Osteocyte (in vitro differentiated cells): ENCODE data around the gene ABLIM2. TPM values are rescaled to one million over a fixed set of nuclear protein-coding genes. Genes with fewer than 3 reads are reported as not detected.

ENCODE experiments used
- DNase-seq: peaks from one replicate; pipeline ENCODE4 v3.0.0; 2021; ENCODE audit warnings: mixed read lengths; ENCODE audit not compliant: unreplicated experiment; ENCODE audit errors: extremely low spot score
- H3K27ac Mint-ChIP-seq: one replicate; pipeline ENCODE4 v1.8.0; 2021; ENCODE audit warnings: mild to moderate bottlenecking, mixed read lengths; ENCODE audit not compliant: unreplicated experiment
- H3K27me3 Mint-ChIP-seq: one replicate; pipeline ENCODE4 v1.8.0; 2021; ENCODE audit warnings: mixed read lengths; ENCODE audit not compliant: unreplicated experiment
- H3K36me3 Mint-ChIP-seq: one replicate; pipeline ENCODE4 v1.8.0; 2021; ENCODE audit warnings: mixed read lengths; ENCODE audit not compliant: unreplicated experiment
- H3K4me1 Mint-ChIP-seq: one replicate; pipeline ENCODE4 v1.8.0; 2021; ENCODE audit warnings: mixed read lengths; ENCODE audit not compliant: unreplicated experiment
- H3K4me3 Mint-ChIP-seq: one replicate; pipeline ENCODE4 v1.8.0; 2021; ENCODE audit warnings: mild to moderate bottlenecking, moderate library complexity, mixed read lengths; ENCODE audit not compliant: unreplicated experiment
- H3K9me3 Mint-ChIP-seq: one replicate; pipeline ENCODE4 v1.8.0; 2021; ENCODE audit warnings: mixed read lengths; ENCODE audit not compliant: unreplicated experiment
- total RNA-seq: library from RNA; stranded (reverse); gene quantifications from 2 replicates; pipeline ENCODE4 v1.2.1, GENCODE V29; 2021
- TF ChIP-seq, protein P1 (sequence below): fragments of 200-600 bp; sonication (generic); IDR thresholded peaks from 2 replicates; pipeline ENCODE4 v1.5.0; 2021; ENCODE audit warnings: antibody characterized with exemption, mild to moderate bottlenecking, moderate library complexity

ABLIM2 gene
- total RNA-seq, 1 donor from 2014 or later: 0.24 TPM

GRCh38 chr4:8067945-8068896 lies 90.4 kb downstream of the ABLIM2 start:
- Mint-ChIP-seq H3K27ac (no peak overlapping the region), H3K9me3 (peaks cover 6% of the 10 kb centered on the region), H3K4me1 (no peaks in the 10 kb centered on the region), H3K27me3 (peaks cover 18% of the 10 kb centered on the region), H3K4me3 (no peak overlapping the region), H3K36me3 (peaks cover 3% of the 10 kb centered on the region)
- DNase-seq: no peak
- TF ChIP-seq, protein P1, sequence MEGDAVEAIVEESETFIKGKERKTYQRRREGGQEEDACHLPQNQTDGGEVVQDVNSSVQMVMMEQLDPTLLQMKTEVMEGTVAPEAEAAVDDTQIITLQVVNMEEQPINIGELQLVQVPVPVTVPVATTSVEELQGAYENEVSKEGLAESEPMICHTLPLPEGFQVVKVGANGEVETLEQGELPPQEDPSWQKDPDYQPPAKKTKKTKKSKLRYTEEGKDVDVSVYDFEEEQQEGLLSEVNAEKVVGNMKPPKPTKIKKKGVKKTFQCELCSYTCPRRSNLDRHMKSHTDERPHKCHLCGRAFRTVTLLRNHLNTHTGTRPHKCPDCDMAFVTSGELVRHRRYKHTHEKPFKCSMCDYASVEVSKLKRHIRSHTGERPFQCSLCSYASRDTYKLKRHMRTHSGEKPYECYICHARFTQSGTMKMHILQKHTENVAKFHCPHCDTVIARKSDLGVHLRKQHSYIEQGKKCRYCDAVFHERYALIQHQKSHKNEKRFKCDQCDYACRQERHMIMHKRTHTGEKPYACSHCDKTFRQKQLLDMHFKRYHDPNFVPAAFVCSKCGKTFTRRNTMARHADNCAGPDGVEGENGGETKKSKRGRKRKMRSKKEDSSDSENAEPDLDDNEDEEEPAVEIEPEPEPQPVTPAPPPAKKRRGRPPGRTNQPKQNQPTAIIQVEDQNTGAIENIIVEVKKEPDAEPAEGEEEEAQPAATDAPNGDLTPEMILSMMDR: no peak

GRCh38 chr4:8067274-8067936 lies 91.2 kb downstream of the ABLIM2 start:
- TF ChIP-seq, protein P1: no peak
- Mint-ChIP-seq H3K27me3 (peaks cover 10% of the 10 kb centered on the region), H3K4me3 (no peak overlapping the region), H3K36me3 (peaks cover 3% of the 10 kb centered on the region), H3K27ac (no peak overlapping the region), H3K4me1 (no peaks in the 10 kb centered on the region), H3K9me3 (peaks cover 6% of the 10 kb centered on the region)
- DNase-seq: no peak

GRCh38 chr4:8066336-8066931 lies 92.2 kb downstream of the ABLIM2 start:
- Mint-ChIP-seq H3K36me3 (peaks cover 3% of the 10 kb centered on the region), H3K27ac (no peak overlapping the region), H3K4me1 (no peaks in the 10 kb centered on the region), H3K4me3 (no peak overlapping the region), H3K9me3 (peaks cover 6% of the 10 kb centered on the region), H3K27me3 (peaks cover 10% of the 10 kb centered on the region)
- DNase-seq: no peak
- TF ChIP-seq, protein P1: no peak

DNA sequence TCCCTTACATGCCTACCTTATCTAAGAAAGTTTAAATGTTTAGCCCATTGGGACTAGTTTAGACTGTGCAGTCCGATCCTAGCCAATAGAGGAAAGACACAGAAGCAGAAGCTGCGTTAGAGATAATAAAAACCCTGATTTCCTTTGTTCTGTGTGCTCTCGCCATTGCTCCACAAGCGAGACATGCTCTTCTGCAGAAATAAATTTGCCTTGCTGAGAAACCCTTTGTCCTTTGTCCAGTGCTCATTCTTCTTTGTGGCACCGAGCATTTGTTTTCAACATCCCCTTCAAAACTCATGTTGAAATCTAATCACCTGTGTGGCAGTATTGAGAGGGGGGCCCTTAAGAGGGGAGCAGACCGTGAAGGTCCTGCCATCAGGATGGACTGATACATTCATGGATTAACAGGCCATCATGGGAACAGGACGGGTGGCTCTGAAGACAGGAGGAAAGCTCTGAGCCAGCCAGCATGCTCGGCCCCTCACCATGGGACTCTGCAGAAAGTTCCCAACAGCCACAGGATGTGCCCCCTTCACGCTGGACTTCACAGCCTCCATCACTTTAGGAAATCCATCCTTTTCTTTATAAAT lies 94.5 kb downstream of the ABLIM2 start:
- peaks cover 6% of the 10 kb centered on the region for H3K9me3 Mint-ChIP-seq
- peaks cover 10% of the 10 kb centered on the region for H3K27me3 Mint-ChIP-seq
- no peak overlapping the region for H3K4me3 Mint-ChIP-seq
- TF ChIP-seq, protein P1: no peak
- H3K27ac Mint-ChIP-seq: no peak overlapping the region
- H3K36me3 Mint-ChIP-seq: peaks cover 3% of the 10 kb centered on the region
- no peaks in the 10 kb centered on the region for H3K4me1 Mint-ChIP-seq
- DNase-seq: no peak
